ENCODE measurements around the gene TM9SF4.

TM9SF4 gene

GRCh38 chr20:32109392-32110172 is at the start of gene TM9SF4:
TM9SF4 (plus strand) TSS chr20:32109714; CDS start chr20:32109741, 27 bp downstream.
- peaks cover 6% of the 10 kb centered on the region; the same call in 1 of the 2 replicates for H3K4me1 ChIP-seq (ENCODE audit: control insufficient read depth, insufficient read depth, low read length)
- no peaks in the 10 kb centered on the region for H3K9me3 ChIP-seq (ENCODE audit: control insufficient read depth, insufficient read depth, low read length)
- H3K36me3 ChIP-seq (ENCODE audit: control insufficient read depth, insufficient read depth, low read length): no peaks in the 10 kb centered on the region
- peak within 1 kb of the TSS; percentile 98 for H3K27ac ChIP-seq (ENCODE audit: low read depth, low read length)
- H3K27me3 ChIP-seq (ENCODE audit: control insufficient read depth, insufficient read depth, low read length): no peaks in the 10 kb centered on the region
- H3K4me3 ChIP-seq (ENCODE audit: low read depth, low read length): peak within 1 kb of the TSS; percentile 88
- peak within 1 kb of the TSS; percentile 99 for H3K9ac ChIP-seq (ENCODE audit: low read depth, low read length)

DNA sequence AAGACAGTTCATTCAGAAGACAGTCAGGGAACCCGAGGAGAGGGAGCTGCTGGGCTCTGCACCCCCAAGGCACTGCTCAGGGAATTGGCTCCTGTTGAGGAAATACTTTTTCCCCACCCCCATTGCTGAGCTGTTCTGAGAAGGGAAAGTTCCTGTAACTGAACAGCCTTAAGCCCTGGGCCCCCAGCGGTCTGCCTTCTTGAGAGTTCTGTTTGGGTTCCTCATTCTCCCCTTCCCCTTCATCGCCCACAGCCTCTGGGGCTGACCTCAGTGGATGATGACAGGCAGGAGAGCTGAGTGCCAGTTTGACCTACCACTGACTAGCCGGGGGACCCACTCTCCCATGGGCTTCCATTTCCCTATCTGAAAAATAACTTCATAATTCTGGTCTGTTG is 46.7 kb upstream of the TM9SF4 start:
- no peaks in the 10 kb centered on the region; the same call in 1 of the 2 replicates for H3K27me3 ChIP-seq (ENCODE audit: control insufficient read depth, insufficient read depth, low read length)
- no peaks in the 10 kb centered on the region for H3K4me1 ChIP-seq (ENCODE audit: control insufficient read depth, insufficient read depth, low read length)
- H3K9me3 ChIP-seq (ENCODE audit: control insufficient read depth, insufficient read depth, low read length): no peaks in the 10 kb centered on the region
- no peak overlapping the region for H3K27ac ChIP-seq (ENCODE audit: low read depth, low read length)
- no peaks in the 10 kb centered on the region for H3K36me3 ChIP-seq (ENCODE audit: control insufficient read depth, insufficient read depth, low read length)
- no peak overlapping the region for H3K4me3 ChIP-seq (ENCODE audit: low read depth, low read length)
- H3K9ac ChIP-seq (ENCODE audit: low read depth, low read length): no peak overlapping the region

DNA sequence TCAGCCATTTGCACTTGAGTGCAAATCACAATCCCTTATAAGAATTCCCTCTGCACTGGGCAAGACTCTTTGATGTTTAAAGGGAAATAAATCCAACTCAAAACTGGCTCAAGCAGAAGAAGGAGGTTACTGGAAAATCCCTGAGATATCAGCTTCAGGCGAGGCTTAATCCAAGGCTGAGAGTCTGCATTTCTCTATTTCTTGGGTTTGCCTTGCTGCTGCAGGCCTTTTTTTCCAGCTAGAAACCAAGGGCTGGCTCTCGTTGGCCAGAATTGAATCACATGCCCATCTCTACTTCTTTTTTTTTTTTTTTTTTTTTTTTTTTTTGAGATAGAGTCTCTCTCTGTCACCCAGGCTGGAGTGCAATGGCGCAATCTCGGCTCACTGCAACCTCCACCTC is 45.8 kb upstream of the TM9SF4 start:
- Histone ChIP-seq H3K9me3 (ENCODE audit: control insufficient read depth, insufficient read depth, low read length) (no peaks in the 10 kb centered on the region), H3K4me1 (ENCODE audit: control insufficient read depth, insufficient read depth, low read length) (no peaks in the 10 kb centered on the region), H3K27me3 (ENCODE audit: control insufficient read depth, insufficient read depth, low read length) (no peaks in the 10 kb centered on the region; the same call in 1 of the 2 replicates), H3K9ac (ENCODE audit: low read depth, low read length) (no peak overlapping the region), H3K36me3 (ENCODE audit: control insufficient read depth, insufficient read depth, low read length) (no peaks in the 10 kb centered on the region), H3K27ac (ENCODE audit: low read depth, low read length) (no peak overlapping the region), H3K4me3 (ENCODE audit: low read depth, low read length) (no peak overlapping the region)

DNA sequence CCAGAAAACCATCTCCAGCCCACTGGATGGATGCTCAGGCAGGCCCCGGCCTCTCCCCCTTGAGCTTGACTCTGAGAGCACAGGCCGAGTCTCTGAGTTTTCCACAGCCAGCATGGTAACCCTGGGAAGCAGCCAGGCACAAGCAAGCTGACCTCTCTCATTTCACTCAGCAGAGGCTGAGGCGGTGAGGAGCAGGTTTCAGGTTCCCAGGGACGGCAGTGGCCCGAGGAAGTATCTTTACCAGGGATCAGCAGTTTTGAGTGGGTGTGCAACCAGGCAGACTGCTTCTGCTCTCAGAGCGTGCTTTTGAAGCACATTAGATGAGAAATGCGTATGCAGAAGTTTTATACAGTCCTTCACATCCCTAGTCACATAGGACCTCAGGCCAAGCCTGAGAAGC is 44.8 kb upstream of the TM9SF4 start:
- Histone ChIP-seq H3K36me3 (ENCODE audit: control insufficient read depth, insufficient read depth, low read length) (no peaks in the 10 kb centered on the region), H3K27me3 (ENCODE audit: control insufficient read depth, insufficient read depth, low read length) (no peaks in the 10 kb centered on the region), H3K4me1 (ENCODE audit: control insufficient read depth, insufficient read depth, low read length) (no peaks in the 10 kb centered on the region), H3K27ac (ENCODE audit: low read depth, low read length) (no peak overlapping the region), H3K9me3 (ENCODE audit: control insufficient read depth, insufficient read depth, low read length) (no peaks in the 10 kb centered on the region), H3K9ac (ENCODE audit: low read depth, low read length) (no peak overlapping the region), H3K4me3 (ENCODE audit: low read depth, low read length) (no peak overlapping the region)

DNA sequence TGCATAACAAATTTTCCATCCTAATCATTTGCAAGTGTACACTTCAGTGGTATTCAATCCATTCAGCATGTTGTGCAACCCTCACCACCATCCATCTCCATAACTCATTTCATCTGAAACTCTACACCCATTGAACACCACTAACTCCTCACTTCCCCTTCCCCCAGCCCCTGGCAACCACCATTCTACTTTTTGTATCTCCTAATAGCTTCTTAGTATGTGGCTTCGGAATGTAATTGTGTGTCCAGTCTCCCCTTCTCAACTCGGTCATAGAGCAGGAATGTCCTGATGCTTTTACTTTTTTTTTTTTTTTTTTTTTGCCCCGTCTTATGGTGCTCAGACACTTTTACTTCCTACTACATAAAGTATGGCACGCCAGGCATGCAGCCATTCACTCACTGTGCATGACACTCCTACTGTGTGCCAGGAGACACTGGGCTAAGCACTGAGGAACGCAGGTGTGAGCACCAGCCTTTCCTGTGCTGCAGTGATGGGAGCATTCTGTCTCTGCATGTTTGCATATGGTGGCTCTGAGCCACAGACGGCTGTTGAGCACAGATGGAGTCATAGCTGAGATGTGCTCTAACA is 42.2 kb upstream of the TM9SF4 start:
- no peaks in the 10 kb centered on the region for H3K27me3 ChIP-seq (ENCODE audit: control insufficient read depth, insufficient read depth, low read length)
- no peak overlapping the region for H3K27ac ChIP-seq (ENCODE audit: low read depth, low read length)
- H3K9me3 ChIP-seq (ENCODE audit: control insufficient read depth, insufficient read depth, low read length): no peaks in the 10 kb centered on the region
- no peaks in the 10 kb centered on the region for H3K36me3 ChIP-seq (ENCODE audit: control insufficient read depth, insufficient read depth, low read length)
- no peak overlapping the region for H3K9ac ChIP-seq (ENCODE audit: low read depth, low read length)
- H3K4me3 ChIP-seq (ENCODE audit: low read depth, low read length): no peak overlapping the region
- peaks cover 5% of the 10 kb centered on the region; the same call in 1 of the 2 replicates for H3K4me1 ChIP-seq (ENCODE audit: control insufficient read depth, insufficient read depth, low read length)

DNA sequence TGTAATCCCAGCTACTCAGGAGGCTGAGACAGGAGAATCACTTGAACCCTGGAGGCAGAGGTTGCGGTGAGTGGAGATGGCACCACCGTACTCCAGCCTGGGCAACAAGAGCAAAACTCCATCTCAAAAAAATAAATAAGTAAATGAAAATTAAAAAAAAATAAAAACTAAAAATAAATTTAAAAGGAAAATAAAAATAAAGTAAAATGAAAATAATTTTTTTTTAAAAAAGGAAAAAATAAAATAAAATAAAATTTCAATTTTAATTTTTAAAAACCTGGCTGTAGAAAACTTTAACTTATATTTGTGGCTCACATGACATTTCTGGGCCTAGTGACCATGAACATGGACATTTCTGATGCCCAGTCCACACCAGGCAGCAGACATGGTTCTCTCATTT is 41.3 kb upstream of the TM9SF4 start:
- H3K9ac ChIP-seq (ENCODE audit: low read depth, low read length): no peak overlapping the region
- H3K27ac ChIP-seq (ENCODE audit: low read depth, low read length): no peak overlapping the region
- H3K4me1 ChIP-seq (ENCODE audit: control insufficient read depth, insufficient read depth, low read length): peaks cover 5% of the 10 kb centered on the region; the same call in 1 of the 2 replicates
- H3K27me3 ChIP-seq (ENCODE audit: control insufficient read depth, insufficient read depth, low read length): no peaks in the 10 kb centered on the region
- no peaks in the 10 kb centered on the region for H3K9me3 ChIP-seq (ENCODE audit: control insufficient read depth, insufficient read depth, low read length)
- H3K36me3 ChIP-seq (ENCODE audit: control insufficient read depth, insufficient read depth, low read length): no peaks in the 10 kb centered on the region
- no peak overlapping the region for H3K4me3 ChIP-seq (ENCODE audit: low read depth, low read length)

GRCh38 chr20:32069711-32070110 is 39.8 kb upstream of the TM9SF4 start:
- Histone ChIP-seq H3K27me3 (ENCODE audit: control insufficient read depth, insufficient read depth, low read length) (no peaks in the 10 kb centered on the region), H3K9me3 (ENCODE audit: control insufficient read depth, insufficient read depth, low read length) (no peaks in the 10 kb centered on the region), H3K9ac (ENCODE audit: low read depth, low read length) (no peak overlapping the region), H3K4me3 (ENCODE audit: low read depth, low read length) (no peak overlapping the region), H3K27ac (ENCODE audit: low read depth, low read length) (no peak overlapping the region), H3K4me1 (ENCODE audit: control insufficient read depth, insufficient read depth, low read length) (peaks cover 5% of the 10 kb centered on the region; the same call in 1 of the 2 replicates), H3K36me3 (ENCODE audit: control insufficient read depth, insufficient read depth, low read length) (no peaks in the 10 kb centered on the region)

GRCh38 chr20:32070282-32070681 is 39.2 kb upstream of the TM9SF4 start:
- Histone ChIP-seq H3K9ac (ENCODE audit: low read depth, low read length) (no peak overlapping the region), H3K9me3 (ENCODE audit: control insufficient read depth, insufficient read depth, low read length) (no peaks in the 10 kb centered on the region), H3K4me3 (ENCODE audit: low read depth, low read length) (no peak overlapping the region), H3K27ac (ENCODE audit: low read depth, low read length) (no peak overlapping the region), H3K36me3 (ENCODE audit: control insufficient read depth, insufficient read depth, low read length) (no peaks in the 10 kb centered on the region), H3K4me1 (ENCODE audit: control insufficient read depth, insufficient read depth, low read length) (peaks cover 5% of the 10 kb centered on the region; the same call in 1 of the 2 replicates), H3K27me3 (ENCODE audit: control insufficient read depth, insufficient read depth, low read length) (no peaks in the 10 kb centered on the region)

DNA sequence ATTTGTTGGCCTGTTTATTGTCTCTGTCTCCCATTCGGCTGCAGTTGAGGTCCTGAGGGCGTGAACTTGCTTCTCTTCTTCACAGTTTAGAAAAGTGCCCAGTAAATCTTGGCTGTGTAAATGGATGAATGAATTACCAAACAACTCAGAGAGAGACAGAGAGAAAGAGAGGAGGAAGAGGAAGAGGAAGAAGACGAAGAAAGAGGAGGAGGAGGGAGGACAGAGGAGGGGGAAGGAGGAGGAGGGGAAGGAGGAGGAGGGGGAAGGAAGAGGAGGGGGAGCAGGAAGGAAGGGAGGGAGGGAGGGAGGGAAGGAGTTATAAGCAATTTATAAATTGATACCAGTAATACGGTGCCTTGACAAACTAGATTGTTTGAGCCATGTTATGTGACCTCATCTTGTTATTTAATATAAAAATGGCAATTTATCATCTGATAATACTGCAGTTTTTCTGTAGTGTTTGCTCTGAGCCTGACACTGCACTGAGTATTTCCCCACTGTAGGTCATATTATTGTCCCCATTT is 38.8 kb upstream of the TM9SF4 start:
- Histone ChIP-seq H3K36me3 (ENCODE audit: control insufficient read depth, insufficient read depth, low read length) (no peaks in the 10 kb centered on the region), H3K27ac (ENCODE audit: low read depth, low read length) (no peak overlapping the region)

GRCh38 chr20:32071395-32072167 is 37.9 kb upstream of the TM9SF4 start:
- Histone ChIP-seq H3K4me1 (ENCODE audit: control insufficient read depth, insufficient read depth, low read length) (peaks cover 5% of the 10 kb centered on the region; the same call in 1 of the 2 replicates), H3K4me3 (ENCODE audit: low read depth, low read length) (no peak overlapping the region), H3K36me3 (ENCODE audit: control insufficient read depth, insufficient read depth, low read length) (no peaks in the 10 kb centered on the region), H3K9me3 (ENCODE audit: control insufficient read depth, insufficient read depth, low read length) (no peaks in the 10 kb centered on the region), H3K27ac (ENCODE audit: low read depth, low read length) (no peak overlapping the region), H3K27me3 (ENCODE audit: control insufficient read depth, insufficient read depth, low read length) (no peaks in the 10 kb centered on the region), H3K9ac (ENCODE audit: low read depth, low read length) (no peak overlapping the region)

More for the DNA sequence above, 38.8 kb upstream of the TM9SF4 start:
- Histone ChIP-seq H3K4me1 (ENCODE audit: control insufficient read depth, insufficient read depth, low read length) (peaks cover 5% of the 10 kb centered on the region; the same call in 1 of the 2 replicates), H3K9me3 (ENCODE audit: control insufficient read depth, insufficient read depth, low read length) (no peaks in the 10 kb centered on the region), H3K27me3 (ENCODE audit: control insufficient read depth, insufficient read depth, low read length) (no peaks in the 10 kb centered on the region), H3K9ac (ENCODE audit: low read depth, low read length) (no peak overlapping the region), H3K4me3 (ENCODE audit: low read depth, low read length) (no peak overlapping the region)
